GM18507 (cell line): ENCODE results near the gene GRK1.

ENCODE experiments used
- DNase-seq: peaks from one replicate; pipeline ENCODE4 v3.0.0; 2011; ENCODE audit warnings: low read depth; ENCODE audit not compliant: insufficient read length; ENCODE audit errors: extremely low spot score
- FAIRE-seq: peaks from 2 replicates; lab custom pipeline; 2011; peaks lifted over from hg19 to GRCh38; lab: Jason Lieb, UNC

The GRK1 gene

DNA sequence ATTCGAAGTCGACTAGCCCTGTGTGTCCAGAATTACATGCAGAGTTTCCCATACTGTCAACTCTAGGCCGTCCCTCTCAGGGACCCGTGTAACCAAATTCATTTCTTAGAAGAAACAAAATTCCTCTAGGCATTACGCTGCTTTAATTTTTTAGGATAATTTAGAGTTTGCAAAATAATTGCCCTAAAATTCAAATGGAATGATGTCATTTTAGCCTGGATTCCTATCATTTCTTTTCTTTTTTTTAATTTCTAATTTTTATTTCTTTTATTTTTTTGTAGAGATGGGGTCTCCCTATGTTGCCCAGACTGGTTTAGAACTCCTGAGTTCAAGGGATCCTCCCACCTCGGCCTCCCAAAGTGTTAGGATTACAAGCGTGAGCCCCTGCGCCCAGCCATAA lies 7.7 kb upstream of the GRK1 start:
- DNase-seq (no peak), FAIRE-seq (no peak)

DNA sequence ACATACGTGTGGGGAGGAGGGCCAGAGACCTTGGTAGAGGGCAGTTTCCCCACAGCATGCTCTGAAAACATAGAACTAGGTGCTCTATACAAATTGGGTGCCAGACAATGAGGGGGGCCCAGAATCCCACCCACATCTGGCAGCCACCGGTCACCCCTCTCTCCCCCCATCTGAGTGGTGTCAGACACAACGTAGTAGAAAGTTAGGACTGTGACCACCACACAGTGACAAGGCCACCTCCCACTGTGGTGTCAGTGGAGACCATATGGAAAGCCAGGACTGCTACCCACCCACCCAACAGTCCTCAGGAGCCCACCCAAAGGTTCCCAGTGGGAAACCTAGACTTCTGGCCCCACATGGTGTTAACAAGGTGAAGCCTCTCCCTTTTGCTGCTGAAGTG lies 7.0 kb upstream of the GRK1 start:
- FAIRE-seq (no peak), DNase-seq (no peak)

DNA sequence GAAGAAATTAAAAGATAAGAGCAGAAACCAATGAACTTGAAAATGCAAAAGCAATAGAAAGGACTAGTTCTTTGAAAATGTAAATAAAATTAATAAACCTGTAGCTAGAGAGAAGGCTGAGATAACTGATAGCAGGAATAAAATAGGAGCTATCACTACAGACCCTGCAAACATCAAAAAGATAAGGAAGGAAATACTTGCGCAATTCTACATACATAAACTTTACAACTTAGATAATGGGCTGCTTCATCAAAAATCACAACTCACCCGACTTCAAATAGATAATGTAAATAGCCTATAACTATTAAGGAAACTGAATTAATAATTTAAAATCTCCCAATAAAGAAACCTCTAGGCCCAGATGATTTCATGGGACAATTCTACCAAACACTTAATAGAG lies 5.5 kb upstream of the GRK1 start:
- DNase-seq (no peak), FAIRE-seq (no peak)

DNA sequence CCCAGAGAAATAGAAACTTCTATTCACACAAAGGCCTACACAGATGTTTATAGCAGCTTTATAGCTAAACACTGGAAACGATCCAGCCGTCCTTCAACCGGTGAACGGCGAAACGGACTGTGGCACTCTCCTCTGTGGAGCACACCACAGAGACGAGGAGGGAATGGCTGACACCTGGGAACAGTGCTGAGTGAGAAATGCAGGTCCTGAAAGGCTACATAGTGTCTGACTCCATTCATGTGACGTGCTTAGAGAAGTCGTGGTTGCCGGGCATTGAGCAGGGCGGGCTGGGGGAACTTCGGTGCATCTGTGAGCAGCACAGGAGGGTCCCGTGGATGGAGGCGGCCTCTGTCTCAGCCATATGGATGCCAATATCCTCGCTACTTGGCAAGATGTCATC lies 3.1 kb upstream of the GRK1 start:
- FAIRE-seq (no peak), DNase-seq (no peak)

DNA sequence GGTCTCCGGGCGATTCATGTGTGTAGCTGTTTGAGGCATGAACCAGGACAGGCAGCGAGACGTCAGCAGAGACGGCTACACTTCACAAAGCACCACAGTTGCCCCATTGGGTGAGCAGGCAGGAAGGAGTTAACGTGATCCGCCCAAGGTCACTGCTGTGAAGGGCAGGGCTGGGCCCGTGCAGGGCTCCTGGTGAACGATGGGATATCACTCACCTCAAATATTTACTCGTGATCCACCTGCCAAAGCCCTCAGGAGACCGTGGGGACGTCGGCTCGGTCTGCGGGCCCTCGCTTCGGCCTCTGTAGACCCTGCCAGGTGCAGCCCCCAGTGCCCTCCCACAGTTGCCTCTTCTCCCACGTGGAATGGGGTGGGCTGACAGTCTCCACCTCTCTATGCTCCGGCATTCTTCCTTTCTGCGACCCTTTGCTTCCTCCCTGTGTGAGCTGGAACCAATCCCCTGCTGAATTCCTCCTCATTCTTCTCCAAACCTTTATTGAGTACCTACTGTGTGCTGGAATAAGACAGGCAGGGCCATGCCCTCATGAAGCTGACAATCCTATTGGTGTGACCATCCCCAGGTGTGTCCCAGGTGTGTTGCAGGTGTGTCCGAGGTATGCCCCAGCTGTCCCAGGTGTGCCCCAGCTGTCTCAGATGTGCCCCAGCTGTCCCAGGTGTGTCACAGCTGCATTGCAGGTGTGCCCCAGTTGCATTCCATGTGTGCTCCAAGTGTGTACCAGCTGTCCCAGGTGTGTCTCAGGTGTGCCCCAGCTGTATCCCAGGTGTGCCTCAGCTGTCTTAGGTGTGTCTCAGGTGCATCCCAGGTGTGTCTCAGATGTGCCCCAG lies 2.0 kb upstream of the GRK1 start:
- DNase-seq = no peak
- no peak for FAIRE-seq

DNA sequence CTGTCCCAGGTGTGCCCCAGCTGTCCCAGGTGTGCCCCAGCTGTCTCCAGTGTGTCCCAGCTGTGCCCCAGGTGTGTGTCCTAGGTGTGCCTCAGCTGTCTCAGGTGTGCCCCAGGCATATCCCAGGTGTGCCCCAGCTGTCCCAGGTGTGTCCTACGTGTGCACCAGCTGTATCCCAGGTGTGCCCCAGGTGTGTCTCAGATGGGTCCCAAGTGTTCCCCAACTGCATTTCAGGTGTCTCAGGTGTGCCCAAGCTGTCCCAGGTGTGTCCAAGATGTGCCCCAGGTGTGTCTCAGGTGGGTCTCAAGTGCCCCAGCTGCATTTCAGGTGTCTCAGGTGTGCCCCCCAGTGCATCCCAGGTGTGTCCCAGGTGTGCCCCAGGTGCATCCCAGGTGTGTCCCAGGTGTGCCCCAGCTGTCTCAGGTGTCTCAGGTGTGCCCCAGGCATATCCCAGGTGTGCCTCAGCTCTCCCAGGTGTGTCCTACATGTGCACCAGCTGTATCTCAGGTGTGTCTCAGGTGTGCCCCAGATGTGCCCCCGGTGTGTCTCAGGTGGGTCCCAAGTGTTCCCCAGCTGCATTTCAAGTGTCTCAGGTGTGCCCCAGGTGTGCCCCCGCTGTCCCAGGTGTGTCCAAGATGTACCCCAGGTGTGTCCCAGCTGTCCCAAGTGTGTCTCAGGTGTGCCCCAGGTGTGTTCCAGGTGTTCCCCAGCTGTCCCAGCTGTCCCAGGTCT lies 1.3 kb upstream of the GRK1 start:
- FAIRE-seq (no peak), DNase-seq (no peak)

DNA sequence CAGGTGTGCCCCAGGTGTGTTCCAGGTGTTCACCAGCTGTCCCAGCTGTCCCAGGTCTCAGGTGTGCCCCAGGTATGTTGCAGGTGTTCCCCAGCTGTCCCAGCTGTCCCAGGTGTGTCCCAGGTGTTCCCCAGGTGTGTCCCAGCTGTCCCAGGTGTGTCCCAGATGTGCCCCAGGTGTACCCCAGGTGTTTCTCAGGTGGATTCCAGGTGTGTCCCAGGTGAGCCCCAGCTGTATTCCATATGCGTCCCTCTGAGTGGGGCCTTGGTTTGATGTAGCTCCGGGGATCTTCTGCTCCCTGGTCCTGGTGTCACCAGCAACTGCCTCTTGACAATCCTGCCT lies 719 bp upstream of the GRK1 start:
- FAIRE-seq (no peak), DNase-seq (no peak)

DNA sequence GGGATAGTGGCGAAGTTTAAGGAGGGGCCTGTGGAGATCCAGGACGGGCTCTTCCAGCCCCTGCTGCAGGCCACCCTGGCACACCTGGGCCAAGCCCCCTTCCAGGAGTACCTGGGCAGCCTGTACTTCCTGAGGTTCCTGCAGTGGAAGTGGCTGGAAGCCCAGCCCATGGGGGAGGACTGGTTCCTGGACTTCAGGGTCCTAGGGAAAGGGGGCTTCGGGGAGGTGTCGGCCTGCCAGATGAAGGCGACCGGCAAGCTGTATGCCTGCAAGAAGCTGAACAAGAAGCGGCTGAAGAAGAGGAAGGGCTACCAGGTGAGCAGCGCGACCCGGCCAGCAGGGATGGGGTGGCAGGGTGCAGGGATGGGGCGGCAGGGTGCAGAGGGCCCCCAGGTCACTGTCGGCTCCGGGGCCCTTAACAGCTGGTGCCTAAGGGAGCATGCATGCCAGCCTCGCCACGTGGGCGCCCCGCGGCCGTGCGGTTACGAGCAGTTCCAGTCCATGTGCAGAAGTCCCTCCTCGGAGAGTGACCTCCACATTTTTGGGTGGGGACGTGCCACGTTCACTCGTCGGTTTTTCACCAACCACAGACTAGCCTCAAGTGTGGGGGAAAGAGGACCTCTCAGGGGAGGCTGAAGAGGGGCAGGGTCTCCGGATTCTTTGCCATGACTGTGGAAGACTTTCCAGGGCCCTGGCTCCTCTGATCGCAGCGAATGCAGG lies 912 bp downstream of the GRK1 start:
- no peak for FAIRE-seq
- no peak for DNase-seq

DNA sequence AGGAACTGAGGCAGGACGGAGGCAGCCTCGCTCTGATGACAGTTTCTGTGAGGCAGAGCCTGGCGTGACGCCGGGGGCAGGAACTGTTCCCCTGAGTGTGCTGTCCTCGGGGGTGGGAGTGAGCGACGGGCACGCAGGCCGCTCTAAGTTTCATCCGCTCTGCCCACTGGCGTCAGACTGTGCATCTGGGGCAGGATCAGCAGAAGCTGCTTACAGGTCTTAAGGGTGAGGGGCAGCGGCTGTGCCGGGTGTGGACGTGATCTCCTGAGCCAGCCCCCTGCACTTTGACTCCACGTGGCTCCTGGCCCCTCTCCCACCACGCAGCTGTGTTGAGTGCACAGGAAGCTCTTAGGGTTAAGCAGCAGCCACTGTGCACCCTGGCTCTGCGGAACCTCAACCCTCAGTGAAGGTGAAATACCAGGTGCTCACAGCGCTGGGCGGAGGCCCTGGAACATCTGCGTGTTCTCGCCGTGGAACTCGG lies 1.5 kb downstream of the GRK1 start:
- no peak for FAIRE-seq

DNA sequence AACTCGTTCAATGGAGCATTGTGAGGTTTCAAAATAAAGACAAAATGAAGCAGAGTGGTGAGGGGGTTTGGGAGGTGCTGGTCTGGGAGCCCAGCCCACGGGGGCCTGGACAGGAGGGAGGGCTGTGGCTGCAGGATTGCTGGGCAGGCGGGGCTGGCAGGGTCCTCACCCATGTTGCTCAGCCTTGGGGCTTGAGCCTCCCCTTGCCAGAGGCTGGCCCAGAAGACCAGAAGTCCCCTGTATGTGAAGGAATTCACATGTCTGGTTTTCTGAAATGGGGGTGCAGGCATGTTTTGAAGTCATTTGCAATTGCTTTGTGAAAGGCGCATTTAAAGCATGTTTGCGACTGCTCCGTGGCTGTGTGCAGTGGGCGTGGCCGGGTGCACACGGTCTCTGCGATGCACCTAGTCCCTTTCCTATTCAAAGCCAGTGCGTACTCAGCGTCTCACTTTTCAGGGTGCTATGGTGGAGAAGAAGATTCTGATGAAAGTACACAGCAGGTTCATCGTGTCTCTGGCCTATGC lies 2.3 kb downstream of the GRK1 start:
- FAIRE-seq = no peak
- DNase-seq = no peak

More for the DNA sequence above, 1.5 kb downstream of the GRK1 start:
- no peak for DNase-seq

DNA sequence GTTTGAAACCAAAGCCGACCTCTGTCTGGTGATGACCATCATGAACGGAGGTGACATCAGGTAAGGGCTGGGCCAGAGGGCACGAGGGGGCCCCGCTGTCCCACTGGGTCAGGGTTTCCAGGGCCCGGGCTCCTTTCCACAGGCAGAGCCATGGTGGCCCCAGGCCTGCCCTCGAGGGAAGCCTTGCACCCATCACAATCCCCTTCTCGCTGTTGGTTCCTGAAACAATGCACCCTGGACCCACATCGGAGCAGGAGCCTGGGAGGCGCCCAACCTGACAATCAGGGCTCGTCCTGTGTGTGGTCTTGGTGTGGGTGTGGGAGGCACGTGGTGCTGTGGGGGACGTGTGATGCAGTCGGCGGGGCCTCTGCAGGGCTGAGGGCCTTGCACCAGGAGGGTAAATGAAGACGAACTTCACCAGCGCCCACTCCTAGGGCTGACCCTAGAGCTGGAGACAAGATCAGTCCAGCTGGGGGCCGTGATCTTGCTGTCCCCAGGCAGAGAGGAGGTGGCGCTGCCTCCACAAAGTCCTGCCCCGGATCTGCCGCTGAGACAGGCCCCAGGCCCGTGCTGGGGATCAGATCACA lies 2.8 kb downstream of the GRK1 start:
- DNase-seq (no peak), FAIRE-seq (no peak)

DNA sequence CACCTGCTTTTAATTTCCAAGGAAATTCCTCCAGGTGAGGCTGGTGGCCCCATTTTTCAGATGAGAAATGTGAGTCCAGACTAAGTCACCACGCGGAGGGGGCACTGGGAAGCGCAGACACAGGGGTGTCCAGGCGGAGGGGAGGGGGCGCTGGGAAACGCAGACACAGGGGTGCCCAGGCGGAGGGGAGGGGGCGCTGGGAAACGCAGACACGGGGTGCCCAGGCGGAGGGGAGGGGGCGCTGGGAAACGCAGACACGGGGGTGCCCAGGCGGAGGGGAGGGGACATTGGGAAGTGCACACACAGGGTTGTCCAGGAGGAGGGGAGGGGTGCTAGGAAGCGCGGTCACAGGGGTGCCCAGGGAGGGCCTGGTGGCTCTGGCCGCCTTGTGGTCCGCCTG lies 3.5 kb downstream of the GRK1 start:
- FAIRE-seq = no peak

DNA sequence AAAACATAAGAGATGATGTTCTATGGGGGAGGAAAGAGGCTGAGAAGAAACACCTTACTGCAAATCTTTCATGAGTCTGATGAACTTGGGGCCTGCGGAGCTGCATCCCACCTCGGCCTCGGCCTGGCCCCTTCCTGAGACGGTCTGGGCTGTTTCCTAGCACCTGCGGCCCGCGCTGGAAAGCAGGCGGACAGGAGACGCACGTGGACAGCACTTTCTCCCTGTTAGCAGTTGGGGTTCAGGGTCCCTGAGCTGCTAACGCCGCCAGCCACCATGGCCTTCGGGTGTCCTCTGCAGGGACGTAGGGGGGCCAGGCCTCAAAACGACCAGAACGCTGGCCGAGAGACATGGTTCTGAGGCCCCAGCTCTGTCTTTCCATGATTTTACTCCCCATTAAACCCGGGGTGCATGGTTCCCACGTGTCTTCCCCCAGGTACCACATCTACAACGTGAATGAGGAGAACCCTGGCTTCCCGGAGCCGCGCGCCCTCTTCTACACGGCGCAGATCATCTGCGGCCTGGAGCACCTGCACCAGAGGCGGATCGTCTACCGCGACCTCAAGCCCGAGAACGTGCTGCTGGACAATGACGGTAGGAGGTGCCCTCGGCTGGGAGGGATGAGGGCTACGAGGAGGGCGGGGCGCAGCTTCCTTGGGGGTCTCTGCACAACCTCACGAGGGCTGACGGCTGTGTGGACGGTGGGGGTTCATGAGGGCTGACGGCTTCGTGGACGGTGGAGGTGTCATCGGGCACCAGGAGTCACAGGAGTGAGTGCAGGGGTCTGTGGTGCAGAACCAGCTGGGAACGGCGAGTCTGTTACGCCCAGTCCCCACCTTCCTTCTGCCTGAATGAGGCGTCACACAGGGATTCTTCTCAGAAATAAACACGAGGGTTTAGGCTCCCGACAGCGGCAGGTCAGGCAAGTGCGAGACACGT lies 4.3 kb downstream of the GRK1 start:
- DNase-seq = no peak

More for the DNA sequence above, 3.5 kb downstream of the GRK1 start:
- no peak for DNase-seq

DNA sequence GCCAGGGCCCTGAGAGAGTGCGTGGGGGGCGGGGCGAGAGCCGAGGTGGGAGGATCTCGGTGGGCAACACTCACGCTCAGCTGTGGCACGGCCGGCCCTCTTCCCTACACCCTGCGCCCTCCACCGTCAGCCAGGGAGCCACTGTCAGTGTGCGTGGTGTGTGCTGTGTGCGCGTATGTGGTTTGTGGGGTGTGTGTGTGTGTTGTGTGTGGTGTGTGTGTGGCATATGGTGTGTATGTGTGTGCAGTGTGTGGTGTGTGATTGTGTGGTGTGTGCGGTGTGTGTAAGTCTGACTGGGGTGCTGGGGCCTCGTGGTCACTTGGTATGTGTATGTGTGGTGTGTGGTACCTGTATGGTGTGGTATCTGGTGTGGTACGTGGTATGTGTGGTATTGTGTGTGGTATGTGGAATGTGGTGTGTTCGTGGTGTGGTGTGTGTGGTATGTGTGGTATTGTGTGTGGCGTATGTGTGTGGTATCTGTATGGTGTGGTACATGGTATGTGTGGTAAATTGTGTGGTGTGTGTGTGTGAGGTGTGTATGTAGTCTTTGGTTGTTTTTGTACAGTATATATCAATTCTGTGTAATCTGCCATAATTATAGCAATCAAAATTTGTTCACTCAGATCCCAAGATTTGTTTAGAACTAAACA lies 5.1 kb downstream of the GRK1 start:
- no peak for FAIRE-seq
- no peak for DNase-seq

More for the DNA sequence above, 4.3 kb downstream of the GRK1 start:
- no peak for FAIRE-seq

DNA sequence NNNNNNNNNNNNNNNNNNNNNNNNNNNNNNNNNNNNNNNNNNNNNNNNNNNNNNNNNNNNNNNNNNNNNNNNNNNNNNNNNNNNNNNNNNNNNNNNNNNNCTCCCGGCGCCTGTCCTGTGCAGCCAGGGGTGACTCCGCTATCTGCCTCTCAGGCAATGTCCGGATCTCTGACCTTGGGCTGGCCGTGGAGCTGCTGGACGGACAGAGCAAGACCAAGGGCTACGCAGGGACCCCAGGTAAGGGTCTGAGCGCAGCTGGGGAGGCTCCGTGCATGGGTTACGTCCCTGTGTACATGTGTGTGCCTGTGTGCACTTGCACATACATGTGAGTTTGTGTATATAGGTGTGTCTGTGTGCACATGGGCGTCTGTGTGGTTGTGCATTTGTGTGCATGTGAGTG lies 55.9 kb downstream of the GRK1 start:
- DNase-seq (no peak), FAIRE-seq (no peak)

DNA sequence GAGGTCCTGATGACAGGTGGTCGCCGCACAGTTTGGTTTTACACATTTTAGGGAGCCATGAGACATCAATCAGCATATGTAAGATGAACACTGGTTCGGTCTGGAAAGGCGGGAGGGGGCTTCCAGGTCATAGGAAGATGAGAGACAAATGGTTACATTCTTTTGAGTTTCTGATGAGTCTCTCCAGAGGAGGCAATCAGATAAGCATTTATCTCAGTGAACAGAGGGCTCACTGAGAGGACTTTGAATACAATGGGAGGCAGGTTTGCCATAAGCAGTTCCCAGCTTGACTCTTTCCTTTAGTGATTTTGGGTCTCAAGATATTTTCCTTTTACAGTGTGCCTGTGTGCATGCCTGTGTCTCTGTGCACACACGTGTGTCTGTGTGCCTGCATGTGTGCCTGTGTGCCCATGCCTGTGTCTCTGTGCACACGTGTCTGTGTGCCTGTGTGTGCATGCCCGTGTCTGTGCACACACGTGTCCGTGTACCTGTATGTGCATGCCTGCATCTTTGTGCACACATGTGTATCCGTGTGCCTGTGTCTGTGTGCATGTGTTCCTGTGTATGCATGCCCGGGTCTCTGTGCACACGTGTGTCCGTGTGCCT lies 56.5 kb downstream of the GRK1 start:
- no peak for FAIRE-seq

DNA sequence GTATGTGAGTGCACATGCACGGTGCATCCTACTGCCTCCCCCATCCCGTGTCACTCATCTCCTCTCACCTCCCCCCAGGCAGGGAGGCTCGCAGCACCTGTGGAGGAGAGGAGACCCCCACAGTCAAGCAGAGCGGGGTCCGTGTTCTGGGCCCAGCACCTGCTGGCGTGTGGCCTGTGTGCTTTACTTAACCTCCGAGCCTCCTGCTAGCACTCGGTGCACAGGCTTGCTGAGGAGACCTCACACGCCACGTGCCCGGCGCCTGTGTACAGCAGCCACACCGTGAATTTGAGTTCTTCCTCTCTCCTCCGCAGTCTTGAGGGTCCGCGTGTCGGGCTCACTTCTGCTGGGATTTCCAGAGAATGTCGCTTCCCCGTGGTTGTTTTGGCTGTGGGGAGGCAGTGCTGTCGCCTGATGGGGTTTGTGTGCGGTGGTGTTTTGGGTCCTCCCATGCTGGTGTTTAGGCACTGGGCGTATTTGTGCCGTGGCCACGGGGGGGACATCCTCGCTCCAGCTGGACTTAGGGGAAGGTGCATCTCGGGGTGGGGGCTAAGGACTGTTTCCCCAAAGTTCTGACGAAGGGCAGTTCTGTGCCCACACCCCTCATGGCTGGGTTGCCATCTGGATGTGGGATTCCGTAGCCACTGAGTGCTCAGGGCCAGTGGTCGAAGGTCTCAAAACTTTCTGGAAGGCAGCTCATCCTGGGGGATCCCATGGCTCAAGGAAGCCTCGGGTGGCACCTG lies 57.2 kb downstream of the GRK1 start:
- no peak for DNase-seq
- FAIRE-seq = no peak

More for the DNA sequence above, 56.5 kb downstream of the GRK1 start:
- no peak for DNase-seq
